ENCODE measurements around the gene MYRIP.
"Not testable (repeated sequence)": the region's sequence is repeated elsewhere in the genome, so short reads cannot be mapped to it uniquely, and the experiment has no call there.

The MYRIP gene

DNA sequence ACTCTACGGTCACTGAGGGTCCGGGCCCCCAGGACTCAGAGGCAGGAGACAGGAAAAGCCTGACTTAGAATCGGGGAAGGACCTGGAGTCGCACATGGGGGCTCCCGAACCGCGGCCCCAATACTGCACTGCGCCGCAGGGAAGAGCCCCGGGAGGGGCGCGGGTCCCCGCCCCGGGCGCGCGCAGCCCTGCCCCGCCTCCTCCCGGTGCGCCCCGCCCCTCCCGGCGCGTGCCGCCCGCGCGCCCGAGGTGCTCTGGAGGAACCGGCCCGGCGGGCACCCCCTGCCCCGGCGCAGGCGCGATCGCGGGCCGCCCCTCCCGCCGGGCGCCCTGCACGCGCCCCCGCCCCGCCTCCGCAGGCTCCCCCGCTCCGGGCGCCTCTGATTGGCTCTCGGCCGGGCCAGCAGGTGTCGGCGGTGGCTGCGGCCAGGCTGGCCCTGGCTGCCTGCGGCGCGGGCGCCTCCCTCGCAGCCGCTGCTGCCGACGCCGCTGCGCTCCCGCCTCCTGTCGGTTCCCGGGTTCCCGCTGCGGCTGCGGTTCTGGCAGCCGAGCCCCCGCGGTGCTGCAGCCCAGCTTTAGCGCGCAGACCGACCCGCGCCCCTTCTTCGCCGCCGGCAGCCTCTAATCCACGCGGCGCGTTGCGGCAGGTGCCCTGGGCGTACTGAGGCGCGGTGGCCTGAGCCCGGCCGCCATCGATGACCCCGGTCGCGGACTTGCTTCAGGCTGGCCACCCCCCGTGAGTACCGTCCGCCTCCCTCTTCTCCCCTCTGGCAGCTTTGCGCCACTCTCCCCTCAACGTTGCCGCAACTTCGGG, at the start of gene MYRIP:
Gene MYRIP, plus strand, starts transcription at position 429 of the 814 bp plus-strand sequence. CDS start 91,208 bp downstream, outside the sequence.
- DNase-seq (ENCODE audit: low spot score): peak; percentile 68

DNA sequence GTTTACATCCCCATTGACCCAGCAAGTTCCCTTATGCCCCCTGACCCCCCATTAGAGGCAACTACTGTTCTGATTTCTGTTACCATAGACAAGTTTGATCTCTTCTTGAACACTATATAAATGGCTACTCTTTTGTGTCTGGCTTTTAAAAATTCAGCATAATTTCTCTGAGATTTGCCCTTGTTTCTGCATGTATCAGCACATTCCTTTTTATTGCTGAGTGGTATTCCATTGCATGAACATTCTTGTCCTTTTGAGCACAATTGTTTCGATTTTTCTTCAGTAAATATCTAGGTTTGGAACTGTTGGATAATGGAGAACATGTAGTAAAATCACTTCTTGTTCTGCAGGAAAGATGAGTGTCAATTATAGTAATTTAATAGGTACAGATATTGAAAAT, 49.1 kb upstream of the MYRIP start:
- DNase-seq (ENCODE audit: low spot score): no peak

DNA sequence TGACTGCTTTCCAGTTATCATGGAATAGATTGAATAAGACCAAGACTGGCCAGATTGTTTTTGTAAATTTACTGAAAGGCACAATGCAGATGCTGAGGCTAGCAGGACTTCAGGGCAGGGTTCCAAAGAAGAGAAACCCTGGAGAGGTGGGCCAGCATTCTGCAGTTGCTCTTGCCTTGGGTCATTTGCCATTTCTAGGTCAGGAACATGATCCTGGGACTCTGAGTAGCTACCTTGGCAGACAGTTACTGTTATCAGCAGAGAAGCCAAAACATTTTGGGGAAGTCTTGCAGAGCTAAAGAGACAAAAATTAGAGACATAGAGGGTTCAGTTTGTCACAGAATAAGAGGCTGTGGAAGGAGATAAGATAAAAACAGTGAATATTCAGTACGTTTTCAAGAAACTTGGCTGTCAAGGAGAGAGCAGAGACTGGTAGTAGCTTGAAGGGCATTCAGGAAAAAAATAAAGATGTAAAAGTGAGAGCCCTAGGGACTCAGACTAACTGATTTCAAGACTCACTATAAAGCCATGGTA, 46.8 kb upstream of the MYRIP start:
- peak; percentile 7 for DNase-seq (ENCODE audit: low spot score)

DNA sequence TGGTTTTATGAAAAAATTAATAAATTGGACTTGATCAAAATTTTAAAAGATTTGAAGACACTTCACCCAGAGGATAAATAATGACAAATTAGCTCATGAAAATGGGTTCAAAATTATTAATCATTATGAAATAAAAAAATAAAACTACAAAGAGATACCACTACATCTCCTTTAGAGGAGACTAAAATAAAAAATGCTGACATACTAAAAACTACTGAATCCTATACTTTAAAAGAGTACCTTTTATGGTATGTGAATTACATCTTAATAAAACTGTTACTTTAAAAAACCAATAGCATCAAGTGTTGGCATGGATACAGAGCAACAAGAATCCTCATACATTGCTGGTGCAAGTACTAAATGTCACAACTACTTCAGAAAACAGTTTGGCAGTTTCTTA, 46.0 kb upstream of the MYRIP start:
- no peak for DNase-seq (ENCODE audit: low spot score)

DNA sequence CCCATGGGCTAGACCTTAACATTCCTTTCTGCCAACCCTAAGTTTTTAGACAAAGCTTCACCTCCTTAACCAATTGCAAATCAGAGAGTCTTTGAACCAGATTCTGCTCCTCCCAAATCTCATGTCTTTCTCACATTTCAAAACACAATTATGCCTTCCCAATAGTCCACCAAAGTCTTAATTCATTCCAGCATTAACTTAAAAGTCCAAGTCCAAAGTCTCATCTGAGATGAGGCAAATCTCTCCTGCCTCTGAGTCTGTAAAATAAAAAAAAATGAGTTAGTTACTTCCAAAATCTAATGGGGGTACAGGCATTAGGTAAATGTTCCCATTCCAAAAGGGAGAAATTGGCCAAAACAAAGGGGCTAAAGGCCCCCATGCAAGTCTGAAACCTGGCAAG, 43.8 kb upstream of the MYRIP start:
- no peak for DNase-seq (ENCODE audit: low spot score)

DNA sequence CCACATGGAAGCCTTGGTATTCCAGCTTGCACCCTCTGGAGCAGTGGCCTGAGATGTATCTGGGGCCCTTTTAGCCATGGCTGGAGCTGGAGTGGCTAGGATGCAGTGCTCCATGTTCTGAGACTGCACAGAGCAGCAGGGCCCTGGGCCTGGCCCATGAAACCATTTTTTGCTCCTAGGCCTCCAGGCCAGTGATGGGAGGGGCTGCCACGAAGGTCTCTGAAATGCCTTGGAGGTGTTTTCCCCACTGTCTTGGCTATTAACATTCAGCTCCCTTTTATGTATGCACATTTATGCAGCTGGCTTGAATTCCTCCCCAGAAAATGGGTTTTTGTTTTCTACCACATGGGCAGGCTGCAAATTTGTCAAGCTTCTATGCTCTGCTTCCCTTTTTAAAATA, 43.0 kb upstream of the MYRIP start:
- no peak for DNase-seq (ENCODE audit: low spot score)

DNA sequence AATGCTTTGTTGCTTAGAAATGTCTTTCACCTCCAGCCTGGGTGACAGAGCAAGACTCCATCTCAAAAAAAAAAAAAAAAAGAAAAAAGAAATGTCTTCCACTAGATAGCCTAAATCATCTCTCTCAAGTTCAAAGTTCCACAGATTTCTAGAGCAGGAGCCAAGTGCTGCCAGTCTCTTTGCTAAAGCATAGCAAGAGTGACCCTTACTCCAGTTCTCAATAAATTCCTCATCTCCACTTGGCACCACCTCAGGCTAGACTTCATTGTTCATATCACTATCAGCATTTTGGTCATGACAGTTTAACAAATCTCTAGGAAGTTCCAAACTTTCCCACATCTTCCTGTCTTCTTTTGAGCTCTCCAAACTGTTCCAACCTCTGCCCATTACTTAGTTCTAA, 42.5 kb upstream of the MYRIP start:
- not testable (repeated sequence) for DNase-seq (ENCODE audit: low spot score)

DNA sequence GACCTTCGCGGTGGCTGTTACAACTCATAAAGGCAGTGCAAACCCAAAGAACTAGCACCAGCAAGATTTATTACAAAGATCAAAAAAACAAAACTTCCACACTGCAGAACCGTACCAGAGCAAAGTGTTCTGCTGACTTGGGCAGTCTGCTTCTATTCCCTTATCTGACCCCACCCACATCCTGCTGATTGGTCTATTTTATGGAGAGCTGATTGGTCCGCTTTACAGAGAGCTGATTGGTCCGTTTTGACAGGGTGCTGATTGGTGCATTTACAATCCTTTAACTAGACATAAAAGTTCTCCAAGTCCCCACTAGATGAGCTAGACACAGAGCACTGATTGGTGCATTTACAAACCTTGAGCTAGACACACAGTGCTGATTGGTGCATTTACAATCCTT, 31.2 kb upstream of the MYRIP start:
- DNase-seq (ENCODE audit: low spot score): not testable (repeated sequence)

DNA sequence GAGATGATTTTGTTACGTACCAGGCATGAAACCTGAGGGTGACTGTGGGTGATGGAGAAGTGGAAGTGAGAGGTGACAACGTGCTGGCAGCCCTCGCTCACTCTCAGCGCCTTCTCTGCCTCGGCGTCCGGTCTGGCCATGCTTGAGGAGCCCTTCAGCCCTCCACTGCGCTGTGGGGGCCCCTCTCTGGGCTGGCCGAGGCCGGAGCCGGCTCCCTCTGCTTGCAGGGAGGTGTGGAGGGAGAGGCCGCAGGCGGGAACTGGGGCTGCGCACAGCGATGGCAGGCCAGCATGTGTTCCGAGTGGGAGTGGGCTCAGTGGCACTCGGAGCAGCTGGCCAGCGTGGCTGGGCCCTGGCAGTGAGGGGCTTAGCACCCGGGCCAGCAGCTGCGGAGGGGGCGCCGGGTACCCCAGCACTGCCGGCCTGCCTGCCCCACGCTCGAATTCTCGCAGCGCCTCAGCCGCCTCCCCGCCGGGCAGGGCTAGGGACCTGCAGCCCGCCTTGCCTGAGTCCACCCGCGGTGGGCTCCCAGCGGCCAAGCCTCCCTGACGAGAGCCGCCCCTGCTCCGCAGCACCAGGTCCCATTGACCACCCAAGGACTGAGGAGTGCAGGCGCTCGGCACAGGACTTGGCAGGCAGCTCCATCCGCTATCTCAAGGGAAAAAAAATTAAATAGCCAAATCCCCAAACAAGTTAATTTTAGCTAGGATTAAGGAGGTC, 29.7 kb upstream of the MYRIP start:
- DNase-seq (ENCODE audit: low spot score): no peak

DNA sequence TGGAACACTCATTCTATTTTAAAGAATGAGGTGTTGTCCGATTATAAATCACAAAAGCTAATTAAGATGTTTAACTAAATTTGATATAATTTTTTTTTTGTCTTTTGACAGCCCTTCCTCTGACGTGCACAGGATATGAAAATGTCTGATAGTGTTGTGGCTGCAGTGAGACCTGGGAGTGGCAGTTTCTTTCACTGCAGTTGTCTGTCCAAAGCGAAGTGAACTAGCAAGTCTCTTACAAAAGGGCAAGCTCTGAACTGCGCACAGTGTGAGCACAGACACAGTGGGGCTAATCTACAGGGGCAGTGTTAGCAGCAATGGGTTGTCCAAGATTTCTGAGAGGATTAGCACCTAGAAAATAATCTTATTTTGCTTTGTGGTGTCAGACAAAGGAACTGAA, 29.1 kb upstream of the MYRIP start:
- DNase-seq (ENCODE audit: low spot score): no peak

DNA sequence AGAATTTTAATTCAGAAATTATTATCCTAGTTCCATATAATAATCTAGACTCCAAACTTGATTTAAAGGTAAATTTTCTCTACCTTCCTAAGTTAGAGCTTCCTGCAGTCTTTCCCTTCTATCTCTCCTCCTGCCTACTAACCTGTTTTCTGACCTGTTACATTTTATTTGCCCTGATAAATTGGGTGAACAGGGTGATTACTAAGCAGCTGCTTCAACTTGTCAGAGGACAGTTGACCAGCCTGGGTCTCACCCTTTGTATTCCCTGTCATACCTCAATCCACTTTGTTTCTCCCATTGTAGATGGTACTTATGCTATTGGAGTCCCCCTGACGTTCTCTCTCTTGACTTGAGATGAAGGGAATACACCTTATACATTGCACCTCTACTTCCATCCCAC, 28.4 kb upstream of the MYRIP start:
- DNase-seq (ENCODE audit: low spot score): no peak

DNA sequence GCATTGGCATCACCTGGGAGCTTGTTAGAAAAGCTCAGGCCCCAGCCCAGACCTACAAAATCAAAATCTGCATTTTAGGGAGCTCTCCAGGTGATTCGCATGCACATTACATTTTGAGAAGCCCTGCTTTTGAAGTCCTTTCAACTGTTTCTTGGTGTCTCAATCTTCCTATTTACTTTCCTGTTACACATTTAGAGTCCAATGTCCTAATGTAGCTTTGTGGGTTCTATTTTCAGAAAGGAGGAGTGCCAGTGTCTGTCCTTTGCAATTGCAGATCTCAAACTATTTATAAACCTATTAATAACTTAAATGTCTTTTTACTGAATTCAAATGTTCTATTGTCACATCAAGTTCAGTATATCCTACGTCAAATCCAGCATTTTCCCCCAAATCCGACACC, 27.8 kb upstream of the MYRIP start:
- no peak for DNase-seq (ENCODE audit: low spot score)

DNA sequence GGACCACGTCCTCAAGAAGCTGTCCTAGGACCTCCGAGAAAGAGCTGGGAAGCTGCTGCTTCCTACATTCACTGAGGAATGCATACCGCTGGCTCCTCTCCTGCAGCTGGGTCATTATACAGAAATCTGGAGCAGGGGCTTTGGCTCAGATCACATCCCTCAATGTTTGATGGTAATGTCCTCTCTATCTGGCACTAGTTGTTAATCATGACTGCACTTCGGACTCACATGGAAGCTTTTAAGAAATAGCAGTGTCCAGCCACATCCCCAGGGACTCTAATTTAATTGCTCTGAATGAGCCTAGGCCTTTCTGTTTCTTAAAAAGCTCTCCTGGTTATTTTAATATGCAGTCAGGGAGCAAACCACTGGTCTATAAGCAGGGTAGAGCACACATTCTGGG, 25.7 kb upstream of the MYRIP start:
- DNase-seq (ENCODE audit: low spot score): no peak

DNA sequence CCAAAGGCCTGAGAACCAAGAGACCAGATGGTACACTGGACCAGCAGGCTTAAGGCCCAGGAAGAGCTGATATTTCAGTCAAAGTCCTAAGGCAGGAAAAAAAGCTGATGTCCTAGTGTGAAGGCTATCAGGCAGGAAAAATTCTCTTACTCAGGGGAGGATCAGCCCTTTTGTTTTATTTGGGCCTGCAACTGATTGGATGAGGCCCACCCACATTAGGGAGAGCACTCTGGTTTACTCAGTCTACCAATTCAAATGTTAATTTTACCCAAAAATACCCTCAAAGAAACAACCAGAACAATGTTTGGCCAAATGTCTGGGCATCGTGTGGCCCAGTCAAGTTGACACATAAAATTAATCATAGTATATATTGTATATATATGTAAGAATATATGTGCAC, 24.5 kb upstream of the MYRIP start:
- DNase-seq (ENCODE audit: low spot score): no peak

DNA sequence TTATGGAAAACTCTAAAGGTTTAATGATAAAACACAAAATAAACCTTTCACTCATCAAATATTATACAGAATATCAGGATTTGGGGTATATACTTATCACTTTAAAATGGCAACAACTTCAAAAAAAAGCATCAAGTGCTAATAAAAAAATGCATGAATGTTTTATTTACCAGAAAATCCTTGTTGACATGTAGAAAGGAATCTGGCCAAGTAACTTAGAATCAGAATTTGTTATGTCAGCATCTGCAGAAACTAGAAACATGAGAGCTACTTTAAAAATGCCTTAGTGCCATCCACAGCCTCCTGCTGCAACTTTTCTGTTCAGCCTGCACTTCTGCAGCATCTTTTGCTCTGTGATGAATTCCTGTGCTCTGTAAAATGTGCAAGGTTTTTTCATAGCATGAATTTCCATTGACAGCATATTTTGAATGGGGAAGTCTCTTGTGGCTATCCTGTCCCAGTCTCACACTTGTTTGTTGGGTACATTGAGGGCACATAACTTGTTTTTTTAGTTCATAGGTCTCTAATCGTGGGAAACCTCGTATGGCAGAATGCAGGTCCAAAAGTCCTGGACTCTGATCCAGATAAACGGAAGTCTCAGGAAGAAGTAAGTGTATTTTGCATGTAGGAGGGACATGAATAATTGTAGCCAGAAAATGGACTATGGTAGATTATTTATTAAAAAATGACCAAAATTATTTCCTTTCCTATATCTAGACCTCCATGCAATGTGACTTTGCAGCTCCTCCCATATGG, 21.1 kb upstream of the MYRIP start:
- no peak for DNase-seq (ENCODE audit: low spot score)

DNA sequence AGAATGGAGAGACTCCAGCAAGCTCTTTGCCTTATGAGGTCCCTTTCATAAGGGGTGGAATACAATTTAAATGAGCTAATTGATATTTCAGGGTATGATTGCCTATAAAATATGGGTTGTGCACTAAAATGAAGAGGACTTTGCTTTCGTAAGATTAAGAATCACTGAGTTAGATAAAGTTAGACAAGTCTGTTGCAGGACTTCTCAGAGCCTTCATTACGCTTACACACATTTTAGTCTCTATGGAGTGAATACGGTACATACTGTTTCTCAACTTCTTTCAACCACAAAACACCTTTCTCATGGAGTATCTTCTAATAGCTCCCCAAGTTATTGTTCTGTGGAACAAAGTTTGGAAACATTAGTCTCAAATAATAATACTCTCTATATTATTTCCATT, 17.8 kb upstream of the MYRIP start:
- no peak for DNase-seq (ENCODE audit: low spot score)

DNA sequence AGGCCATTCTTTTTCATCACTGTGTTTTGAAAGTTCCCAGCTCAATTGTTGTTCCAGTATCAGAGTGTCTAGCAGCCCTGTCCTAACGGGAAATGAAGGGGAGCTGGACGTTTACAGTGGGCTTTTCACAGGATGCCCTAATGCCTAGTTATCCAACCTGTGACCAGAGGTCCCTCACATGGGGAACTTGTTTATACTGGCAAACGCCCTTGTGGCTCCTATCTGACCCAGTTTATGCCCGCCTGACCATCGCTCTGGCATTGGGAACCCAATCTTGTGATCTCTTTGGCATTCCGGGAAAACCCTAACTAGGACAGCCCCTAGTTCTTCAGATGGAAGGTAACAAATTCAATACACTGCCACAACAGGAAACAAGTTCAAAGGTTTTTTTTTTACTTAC, 14.5 kb upstream of the MYRIP start:
- no peak for DNase-seq (ENCODE audit: low spot score)

DNA sequence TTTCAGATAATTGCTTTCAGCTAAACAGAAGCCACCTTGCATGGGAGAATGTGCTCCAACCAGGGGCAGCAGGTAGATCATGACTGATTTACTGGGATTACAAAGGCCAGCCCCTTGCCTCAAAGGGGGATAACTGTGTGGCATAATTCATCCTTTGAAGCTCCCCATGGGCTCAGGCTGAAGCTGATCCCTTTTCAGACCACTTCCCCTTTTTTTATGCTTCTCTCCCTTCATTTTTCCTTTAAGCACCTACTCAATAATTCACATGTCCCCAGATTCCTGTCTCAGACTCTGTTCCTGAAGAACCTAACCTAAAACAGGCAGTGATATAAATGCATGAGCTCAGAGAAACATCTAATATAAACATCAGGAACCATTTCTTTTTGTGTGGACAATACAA, 8.2 kb upstream of the MYRIP start:
- no peak for DNase-seq (ENCODE audit: low spot score)

DNA sequence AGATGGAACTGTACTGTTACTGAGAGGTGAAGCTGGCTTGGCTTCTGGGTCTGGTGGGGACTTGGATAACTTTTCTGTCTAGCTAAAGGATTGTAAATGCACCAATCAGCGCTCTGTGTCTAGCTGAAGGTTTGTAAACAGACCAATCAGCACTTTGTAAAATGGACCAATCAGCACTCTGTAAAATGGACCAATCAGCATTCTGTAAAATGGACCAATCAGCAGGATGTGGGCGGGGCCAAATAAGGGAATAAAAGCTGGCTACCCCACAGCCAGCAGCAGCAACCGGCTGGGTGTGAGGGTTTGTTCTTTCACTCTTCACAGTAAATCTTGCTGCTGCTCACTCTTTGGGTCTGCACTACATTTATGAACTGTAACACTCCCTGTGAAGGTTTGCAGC, 6.9 kb upstream of the MYRIP start:
- not testable (repeated sequence) for DNase-seq (ENCODE audit: low spot score)

DNA sequence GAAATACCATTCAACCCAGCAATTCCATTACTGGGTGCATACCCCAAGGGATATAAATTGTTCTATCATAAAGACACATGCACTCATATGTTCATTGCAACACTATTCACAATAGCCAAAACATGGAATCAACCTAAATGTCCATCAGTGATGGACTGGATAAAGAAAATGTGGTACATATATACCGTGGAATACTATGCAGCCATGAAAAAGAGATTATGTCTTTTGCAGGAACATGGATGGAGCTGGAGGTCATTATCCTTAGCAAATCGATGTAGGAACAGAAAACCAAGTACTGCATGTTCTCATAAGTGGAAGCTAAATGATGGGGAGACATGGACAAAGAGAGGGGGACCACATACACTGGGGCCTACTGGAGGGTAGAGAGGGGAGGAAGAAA, 5.5 kb upstream of the MYRIP start:
- DNase-seq (ENCODE audit: low spot score): no peak

DNA sequence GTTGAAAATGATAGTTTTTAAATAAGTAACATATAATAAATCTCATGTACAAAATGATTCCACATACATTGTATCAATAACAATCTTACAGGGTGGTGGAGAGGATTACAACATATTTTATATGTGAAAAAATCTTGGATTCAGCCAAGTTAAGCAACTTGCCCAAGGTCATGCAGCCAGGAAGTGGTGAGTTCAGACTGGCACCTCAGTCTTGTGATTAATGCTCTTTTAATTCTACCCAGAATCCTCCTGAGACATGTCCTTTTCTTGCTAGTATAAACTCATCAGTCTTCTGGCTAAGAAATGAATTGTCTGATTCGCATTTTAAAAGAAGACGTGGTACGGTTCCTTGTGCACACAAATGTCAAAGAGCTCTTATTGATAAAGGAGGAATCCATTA, 4.5 kb upstream of the MYRIP start:
- no peak for DNase-seq (ENCODE audit: low spot score)

DNA sequence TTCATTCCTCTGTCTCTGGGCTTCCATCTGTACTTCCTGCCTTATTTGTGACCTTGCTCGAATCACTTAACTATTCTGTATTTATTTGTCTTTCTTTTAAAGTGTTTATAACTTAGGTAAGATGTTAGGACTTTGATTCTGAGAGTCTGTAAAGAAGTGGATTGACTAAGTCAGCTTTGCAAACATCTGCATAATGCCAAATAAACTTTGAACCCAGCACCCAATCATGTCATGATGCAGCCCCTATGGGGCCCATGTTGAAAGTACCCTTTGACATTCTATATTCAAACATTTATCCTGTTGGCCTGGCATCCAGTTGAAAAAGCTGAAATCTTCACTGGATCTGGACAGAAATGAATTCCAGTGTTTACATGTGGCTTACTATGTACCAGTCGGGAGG, 3.8 kb upstream of the MYRIP start:
- DNase-seq (ENCODE audit: low spot score): no peak

DNA sequence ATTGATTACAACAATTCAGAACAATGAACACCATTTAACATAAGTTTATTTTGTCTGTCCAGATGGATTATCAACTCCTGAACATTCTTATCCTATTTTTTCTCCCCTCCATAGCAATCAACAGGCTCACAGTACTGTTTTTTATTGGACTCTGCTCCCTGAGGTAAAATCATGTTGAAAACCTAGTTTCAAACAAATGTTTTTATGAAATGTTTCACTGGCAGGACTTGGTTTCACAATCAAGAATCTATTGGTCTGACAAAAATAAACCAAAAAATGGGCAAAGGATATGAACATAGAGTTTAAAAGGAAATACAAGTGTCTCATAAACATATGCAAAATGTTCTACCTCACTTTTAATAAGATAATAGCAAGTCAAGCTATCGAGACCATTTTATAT, 2.6 kb upstream of the MYRIP start:
- no peak for DNase-seq (ENCODE audit: low spot score)
